GM19467 (cell line): ENCODE results near the gene LSM14A.
"Not testable (repeated sequence)": the region's sequence is repeated elsewhere in the genome, so short reads cannot be mapped to it uniquely, and the experiment has no call there.

Source experiments
- ATAC-seq: cut with Tn5 transposase; IDR thresholded peaks from one replicate; pipeline ENCODE4 v1.9.1; 2021; ENCODE audit warnings: mild to moderate bottlenecking, moderate library complexity; ENCODE audit not compliant: unreplicated experiment

LSM14A gene

GRCh38 chr19:34189199-34189916 lies 17.1 kb downstream of the LSM14A start:
- no peak for ATAC-seq

DNA sequence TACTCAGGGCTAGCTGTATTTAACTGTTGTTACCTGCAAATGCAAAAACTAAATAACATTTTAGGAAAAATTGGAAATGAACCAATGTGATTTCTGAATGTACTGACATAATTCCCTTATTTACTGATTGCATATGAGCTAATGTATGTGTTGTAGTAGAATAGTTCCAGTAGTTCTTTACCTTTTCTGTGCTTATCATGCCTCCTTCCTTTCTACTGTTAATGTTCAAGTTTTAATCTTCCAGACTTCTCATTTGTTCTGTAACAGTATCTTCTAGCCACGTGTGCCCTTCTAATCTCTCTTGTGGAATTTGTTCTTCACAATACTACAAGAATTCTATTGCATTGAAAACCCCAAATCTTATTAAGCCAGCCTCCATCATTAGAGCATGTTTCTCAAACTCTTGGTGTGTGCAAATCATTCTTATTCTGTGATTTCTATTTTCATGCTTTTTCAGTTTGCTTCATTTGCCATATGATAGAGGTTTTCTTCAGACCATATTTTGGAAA lies 17.7 kb downstream of the LSM14A start:
- no peak for ATAC-seq

DNA sequence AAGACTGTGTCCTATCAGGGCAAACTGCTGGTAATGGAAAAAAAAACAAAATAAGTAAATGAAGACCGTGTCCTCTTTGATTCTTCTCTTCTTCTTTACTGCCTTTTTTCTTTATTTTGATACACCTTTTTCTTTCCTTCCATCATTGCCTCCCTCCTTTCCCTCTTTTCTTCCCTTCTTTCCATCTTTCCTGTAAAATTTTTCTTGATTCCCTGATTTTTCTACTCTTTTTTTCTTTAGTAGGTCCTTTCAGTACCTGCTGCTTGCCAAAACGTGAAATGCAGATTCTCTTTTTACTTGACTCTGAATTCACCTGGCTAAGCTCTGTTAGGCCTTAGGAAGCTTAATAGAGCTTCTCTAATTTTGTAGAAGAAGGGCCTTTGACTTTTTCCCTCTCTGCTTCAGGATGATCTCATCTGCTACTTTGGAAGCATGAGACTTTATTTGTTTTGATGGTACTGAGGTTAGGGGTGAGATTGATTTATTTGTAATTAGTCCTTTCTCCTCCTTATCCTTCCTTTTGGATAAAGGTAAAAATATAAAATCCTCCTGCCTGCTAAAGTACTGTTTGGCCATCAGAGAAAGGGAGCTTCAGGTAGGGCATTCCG lies 19.2 kb downstream of the LSM14A start:
- ATAC-seq, result no peak

GRCh38 chr19:34193439-34193838 lies 21.1 kb downstream of the LSM14A start:
- no peak for ATAC-seq

DNA sequence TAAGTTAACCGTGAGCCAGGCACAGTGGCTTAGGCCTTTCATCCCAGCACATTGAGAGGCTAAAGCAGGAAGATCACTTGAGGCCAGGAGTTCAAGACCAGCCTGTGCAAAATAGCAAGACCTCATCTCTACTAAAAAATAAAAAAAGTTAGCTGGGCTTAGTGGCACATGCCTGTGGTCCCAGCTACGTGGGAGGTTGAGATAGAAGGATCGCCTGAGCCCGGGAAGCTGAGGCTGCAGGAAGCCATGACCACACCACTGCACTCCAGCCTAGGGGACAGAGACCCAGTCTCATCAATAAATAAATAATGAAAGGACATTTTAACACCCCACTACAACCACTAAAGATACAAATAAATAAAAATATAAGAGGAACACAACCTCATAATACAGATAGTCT lies 21.6 kb downstream of the LSM14A start:
- no peak for ATAC-seq

DNA sequence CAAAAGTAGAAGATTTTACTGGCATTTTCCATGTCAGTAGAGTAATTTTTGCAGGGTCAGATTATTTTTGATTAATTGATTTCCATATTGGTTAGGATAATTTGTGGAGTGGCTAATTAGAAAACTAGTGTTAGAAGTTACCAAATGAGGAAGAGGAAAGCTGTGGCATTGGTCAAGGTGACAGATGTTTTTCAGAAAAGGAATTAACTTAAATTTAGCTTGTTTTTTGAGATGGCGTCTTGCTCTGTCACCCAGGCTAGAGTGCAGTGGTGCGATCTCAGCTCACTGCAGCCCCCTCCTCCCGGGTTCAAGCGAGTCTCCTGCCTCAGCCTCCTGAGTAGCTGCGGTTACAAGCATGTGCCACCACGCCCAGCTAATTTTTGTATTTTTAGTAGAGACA lies 28.8 kb downstream of the LSM14A start:
- no peak for ATAC-seq

GRCh38 chr19:34205324-34205723 lies 33.0 kb downstream of the LSM14A start:
- not testable (repeated sequence) for ATAC-seq

- no peak for ATAC-seq
Observed at GRCh38 chr19:34208291-34208884, 36.1 kb downstream of the LSM14A start.

- no peak for ATAC-seq
Observed at GRCh38 chr19:34209726-34210125, 37.4 kb downstream of the LSM14A start.

DNA sequence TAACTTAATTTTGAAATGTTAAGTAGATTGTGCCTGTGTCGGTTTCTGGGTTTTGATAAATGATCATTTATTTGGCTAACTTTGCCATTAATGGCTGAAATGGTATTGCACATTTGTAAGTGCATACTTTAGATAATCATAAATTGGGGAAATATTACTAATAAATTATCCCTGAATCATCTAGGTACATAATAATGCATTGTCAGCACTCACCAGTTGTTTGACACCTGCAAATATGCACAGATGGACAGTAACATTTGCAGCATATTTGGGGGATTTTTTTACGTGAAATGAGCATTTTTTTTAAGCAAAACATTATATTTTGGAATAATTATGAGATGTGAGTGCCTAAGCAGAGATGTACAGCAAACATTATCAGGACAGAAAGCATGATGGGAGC lies 41.0 kb downstream of the LSM14A start:
- no peak for ATAC-seq

- no peak for ATAC-seq
Observed at GRCh38 chr19:34214040-34214439, 41.7 kb downstream of the LSM14A start.

- no peak for ATAC-seq
Observed at GRCh38 chr19:34215006-34215665, 42.8 kb downstream of the LSM14A start.

DNA sequence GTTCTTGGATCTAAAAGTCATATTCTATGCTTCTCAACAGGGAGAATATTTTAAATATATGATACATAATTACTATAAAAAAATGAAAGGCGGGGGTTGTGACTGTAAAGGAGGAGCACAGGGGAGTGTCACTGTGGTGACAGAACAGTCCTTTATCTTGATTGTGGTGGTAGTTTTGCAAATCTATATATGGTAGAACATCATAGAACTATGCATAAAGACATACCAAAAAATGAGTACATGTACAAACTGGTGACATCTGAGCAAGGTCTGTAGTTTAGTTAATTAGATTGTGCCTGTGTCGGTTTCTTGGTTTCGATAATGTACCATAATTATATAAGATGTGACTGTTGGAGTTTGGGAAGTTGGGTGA lies 43.3 kb downstream of the LSM14A start:
- no peak for ATAC-seq

DNA sequence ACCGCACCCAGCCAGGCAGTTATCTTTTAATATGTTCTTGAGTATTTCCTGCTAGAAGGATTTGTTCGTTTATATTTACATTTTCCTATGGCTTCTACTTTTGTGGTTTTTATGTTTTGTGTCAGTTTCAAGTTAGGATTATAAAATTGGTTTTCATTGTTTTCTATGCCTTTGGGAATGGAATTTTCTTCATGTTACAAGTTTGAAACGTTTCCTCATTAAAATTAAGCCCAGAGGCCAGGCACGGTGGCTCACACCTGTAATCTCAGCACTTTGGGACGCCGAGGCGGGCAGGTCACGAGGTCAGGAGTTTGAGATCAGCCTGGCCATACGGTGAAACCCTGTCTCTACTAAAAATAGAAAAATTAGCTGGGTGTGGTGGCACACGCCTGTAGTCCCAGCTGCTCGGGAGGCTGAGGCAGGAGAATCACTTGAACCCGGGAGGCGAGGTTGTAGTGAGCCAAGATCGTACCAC lies 44.5 kb downstream of the LSM14A start:
- not testable (repeated sequence) for ATAC-seq

DNA sequence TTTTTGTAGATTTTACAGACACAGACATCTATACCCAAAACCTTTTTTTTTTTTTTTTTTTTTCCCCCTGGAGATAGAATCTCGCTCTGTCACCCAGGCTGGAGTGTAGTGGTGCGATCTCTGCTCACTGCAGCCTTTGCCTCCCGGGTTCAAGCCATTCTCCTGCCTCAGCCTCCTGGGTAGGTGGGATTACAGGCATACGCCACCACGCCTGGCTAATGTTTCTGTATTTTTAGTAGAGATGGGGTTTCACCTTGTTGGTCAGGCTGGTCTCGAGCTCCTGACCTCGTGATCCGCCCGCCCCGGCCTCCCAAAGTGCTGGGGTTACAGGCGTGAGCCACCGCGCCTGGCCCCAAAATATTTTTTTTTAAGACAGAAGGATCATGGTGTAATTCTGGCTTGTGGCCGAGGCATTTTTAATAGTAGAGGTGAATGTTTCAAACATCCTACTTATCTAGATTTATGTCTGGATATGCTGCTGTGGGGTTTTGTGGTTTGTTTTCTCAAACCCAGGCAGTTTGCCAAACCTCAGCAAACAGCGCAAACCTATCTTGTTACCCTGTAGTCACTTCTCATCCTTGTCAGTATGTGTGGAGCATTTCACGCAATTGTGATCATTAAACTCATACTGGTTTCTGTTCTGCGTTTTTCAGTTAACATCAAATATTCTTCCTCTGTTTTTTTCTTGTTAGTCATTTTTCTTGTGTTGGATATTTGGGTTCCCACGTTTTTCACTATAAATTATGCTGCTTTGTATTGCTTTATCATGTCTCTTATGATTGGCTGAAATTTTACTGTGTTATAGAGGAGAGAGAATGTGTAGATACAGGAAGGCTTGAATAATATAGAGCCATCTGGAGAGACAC lies 45.9 kb downstream of the LSM14A start:
- ATAC-seq, result peak; percentile 65

DNA sequence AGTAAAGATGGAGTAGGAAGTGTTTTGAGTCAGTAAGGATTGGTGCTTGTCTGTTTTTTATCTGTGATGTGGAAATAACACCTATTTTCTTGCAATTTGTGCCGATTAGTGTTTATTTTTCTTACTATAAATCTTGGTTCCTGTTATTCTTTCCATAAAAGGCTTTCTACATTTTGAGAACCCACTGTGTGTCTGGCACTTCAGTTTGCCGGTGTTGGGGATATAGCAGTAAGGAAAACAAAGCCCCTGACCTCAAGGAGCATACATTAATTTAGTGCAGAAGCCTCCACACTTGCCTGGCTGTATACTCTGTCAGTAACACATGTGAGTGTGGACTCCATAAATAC lies 46.5 kb downstream of the LSM14A start:
- ATAC-seq, result no peak

GRCh38 chr19:34220472-34221063 lies 48.3 kb downstream of the LSM14A start:
- no peak for ATAC-seq

DNA sequence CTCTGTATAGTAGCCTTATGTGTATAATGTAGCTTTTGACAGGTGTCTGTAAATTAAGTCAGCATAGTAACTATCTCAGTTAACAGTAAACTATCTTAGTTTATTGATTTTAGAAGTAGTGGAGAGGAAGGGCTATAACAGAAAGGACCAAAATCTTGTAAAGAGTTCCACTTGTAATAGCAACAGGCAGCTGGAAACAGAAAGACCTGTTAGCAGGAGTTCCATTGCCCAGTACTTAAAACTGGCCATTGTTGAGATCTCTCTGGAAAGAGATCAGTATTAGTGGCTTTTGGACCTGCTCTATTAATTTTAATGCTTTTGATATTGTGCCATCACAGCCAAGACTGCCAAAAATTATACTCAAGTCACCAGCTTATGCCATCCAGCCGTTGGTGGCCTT lies 50.1 kb downstream of the LSM14A start:
- no peak for ATAC-seq

DNA sequence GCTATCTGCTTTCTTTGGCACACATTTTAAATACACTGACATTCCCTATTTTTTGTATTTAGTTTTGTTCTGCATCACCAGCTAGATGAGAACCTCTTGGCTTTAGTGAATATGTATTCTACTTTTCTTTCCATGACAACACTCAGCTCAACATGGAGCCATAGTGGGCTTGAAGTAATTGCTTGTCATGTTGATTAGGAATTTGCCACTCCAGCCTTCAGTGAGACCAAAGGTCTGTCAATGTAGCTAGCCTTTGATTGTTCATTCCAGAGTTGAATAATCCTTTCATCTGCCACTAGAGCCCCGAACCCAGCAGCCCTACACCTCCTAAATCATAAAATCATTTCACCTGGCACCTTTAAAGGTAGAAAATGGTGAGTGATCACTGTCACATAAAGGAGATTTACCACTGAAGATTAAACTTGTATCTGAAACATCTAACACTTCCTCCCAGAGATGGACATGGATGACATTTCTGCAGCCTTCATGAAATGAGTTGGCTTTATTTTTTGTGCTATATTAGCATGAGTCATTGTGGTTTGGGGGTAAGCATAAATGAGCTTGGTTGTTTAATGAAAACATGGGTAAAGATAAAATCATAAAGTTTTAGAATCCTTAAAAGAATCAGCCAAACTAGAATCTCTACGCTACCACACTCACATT lies 52.8 kb downstream of the LSM14A start:
- no peak for ATAC-seq

DNA sequence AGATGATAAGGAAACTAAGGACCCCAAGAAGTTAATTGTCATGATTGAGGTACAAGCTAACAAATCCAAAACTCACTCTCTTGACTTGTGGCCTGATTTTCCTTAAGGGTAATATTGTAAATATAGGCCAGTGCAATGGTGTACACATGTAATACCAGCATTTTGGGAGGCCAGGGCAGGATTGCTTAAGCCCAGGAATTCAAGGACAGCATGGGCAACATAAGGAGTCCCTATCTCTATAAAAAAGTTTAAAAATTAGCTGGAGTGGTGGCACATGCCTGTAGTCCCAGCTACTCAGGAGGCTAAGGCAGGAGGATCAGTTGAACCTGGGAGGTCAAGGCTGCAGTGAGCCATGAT lies 53.3 kb downstream of the LSM14A start:
- ATAC-seq, result no peak
